Endothelial cell of umbilical vein (primary cell): ENCODE results near the gene OMA1.

Experiments
- CTCF ChIP-seq, 2 donors: IDR thresholded peaks; 1 replicate in 1 of 2; 2 replicates in 1 of 2; pipeline ENCODE4 v1.5.1; 2011; ENCODE audit warnings: low read length in 2 of 2, mild to moderate bottlenecking in 2 of 2, moderate library complexity in 2 of 2, control low read depth in 1 of 2, inconsistent platforms in 1 of 2, low read depth in 1 of 2; ENCODE audit not compliant: insufficient read depth in 1 of 2; ENCODE audit errors: extremely low read depth in 1 of 2
- EZH2 ChIP-seq: IDR thresholded peaks from 2 replicates; pipeline ENCODE4 v1.6.1; 2012; ENCODE audit warnings: borderline replicate concordance, low read depth, mild to moderate bottlenecking, moderate library complexity, low read length, inconsistent platforms; ENCODE audit not compliant: severe bottlenecking
- FOS ChIP-seq: IDR thresholded peaks from 2 replicates; pipeline ENCODE4 v1.6.1; 2011; ENCODE audit warnings: mild to moderate bottlenecking, low read length, moderate library complexity, borderline replicate concordance; ENCODE audit not compliant: insufficient read depth
- GATA2 ChIP-seq: IDR thresholded peaks from 2 replicates; pipeline ENCODE4 v1.7.0; 2011; ENCODE audit warnings: low read depth, mild to moderate bottlenecking, moderate library complexity, mixed read lengths, low read length; ENCODE audit not compliant: insufficient read length, insufficient read depth
- JUN ChIP-seq: IDR thresholded peaks from 2 replicates; pipeline ENCODE4 v1.6.1; 2011; ENCODE audit warnings: borderline replicate concordance, low read depth; ENCODE audit not compliant: insufficient read length, insufficient read depth
- MAX ChIP-seq: IDR thresholded peaks from 2 replicates; pipeline ENCODE4 v1.6.1; 2011; ENCODE audit not compliant: insufficient read depth, insufficient read length
- MYC ChIP-seq: IDR thresholded peaks from one replicate; pipeline ENCODE4 v1.6.1; 2011; ENCODE audit warnings: mild to moderate bottlenecking, low read depth, low read length
- POLR2A ChIP-seq: IDR thresholded peaks from 2 replicates; pipeline ENCODE4 v1.6.1; 2012; ENCODE audit warnings: low read depth, mild to moderate bottlenecking, control low read depth, low read length
- POLR2AphosphoS5 ChIP-seq: IDR thresholded peaks from 2 replicates; pipeline ENCODE4 v1.6.1; 2012; ENCODE audit warnings: low read depth, mild to moderate bottlenecking, control low read depth, low read length, moderate library complexity; ENCODE audit not compliant: insufficient read depth

GRCh38 chr1:58538821-58539220 is 7.7 kb downstream of the OMA1 start:
- TF ChIP-seq CTCF (IDR thresholded peaks at IDR 0.05; ENCODE audit: extremely low read depth in 1 of 2, insufficient read depth in 1 of 2, low read depth in 1 of 2, low read length in 2 of 2): no peak
- no peak for TF ChIP-seq EZH2
- TF ChIP-seq POLR2AphosphoS5: no peak
- no peak for TF ChIP-seq FOS
- TF ChIP-seq POLR2A: no peak
- no peak for TF ChIP-seq MAX
- no peak for TF ChIP-seq MYC
- TF ChIP-seq JUN: no peak
- TF ChIP-seq GATA2: no peak
